ENCODE measurements around the gene NCAPH2.
A peak's percentile ranks its signal among the peaks of the same experiment; 100 is the strongest.

The NCAPH2 gene

DNA sequence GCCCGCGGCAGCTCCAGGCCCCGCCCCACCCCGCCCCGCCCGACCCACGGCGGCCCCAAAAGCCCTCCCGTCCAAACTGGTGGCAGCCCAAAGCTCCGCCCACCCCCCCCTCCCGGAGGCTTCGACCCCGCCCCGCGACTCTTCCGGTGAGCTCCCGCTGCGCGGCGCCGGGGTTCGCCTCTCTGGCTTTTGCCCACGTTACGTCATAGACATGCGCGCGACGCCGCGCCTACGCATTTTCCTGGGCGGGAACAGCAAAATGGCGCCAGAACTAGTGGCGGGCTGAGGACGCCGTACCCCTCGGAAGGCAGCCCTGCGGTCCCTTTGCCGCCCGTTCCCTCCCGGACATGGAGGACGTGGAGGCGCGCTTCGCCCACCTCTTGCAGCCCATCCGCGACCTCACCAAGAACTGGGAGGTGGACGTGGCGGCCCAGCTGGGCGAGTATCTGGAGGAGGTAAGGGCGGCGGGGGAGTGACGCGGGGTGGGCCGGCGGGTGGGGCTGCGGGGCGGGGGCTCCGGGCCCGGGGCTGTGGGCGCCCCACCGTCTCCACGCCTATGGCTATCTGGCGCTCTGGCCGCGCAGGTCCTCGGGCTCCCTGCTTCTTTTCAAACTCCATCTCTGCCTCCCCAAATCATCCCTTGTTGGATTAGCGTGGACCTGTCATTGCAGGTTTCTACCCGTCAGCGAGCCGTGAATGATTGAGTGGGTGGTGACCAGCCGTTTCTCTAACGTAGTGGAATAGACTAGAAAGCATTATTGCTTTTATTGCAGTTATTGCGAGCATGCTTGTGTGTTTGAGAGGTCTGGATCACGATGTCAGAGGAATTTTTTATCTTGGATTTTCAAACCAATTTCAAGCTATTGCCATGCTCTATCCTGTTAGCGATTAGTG lies at the start of gene NCAPH2:
TSS of gene NCAPH2 (plus strand) at position 234 of the 894 bp plus-strand sequence. CDS start at position 348, 114 bp downstream.
- peak; percentile 93 to 94 for DNase-seq (ENCODE audit: low read depth in 2 of 2)

DNA sequence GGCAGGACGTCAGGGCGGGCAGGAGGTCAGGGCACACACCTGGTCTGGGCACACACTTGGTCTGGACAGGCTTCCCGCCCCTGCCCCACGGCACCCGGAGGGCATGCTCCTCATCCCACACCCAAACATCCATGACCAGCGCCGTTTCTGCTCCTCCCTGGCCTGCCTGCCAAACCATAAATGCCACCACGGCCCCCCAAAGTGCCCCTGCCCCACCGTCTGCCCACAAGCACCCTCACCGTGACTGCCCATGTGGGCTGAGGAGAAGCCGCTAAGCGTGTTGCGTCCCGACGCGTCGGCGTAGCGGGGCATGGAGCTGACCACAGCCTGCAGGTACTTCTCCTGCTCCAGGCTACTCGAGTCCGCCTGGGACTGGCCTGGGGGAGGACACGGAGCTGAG lies 49.0 kb upstream of the NCAPH2 start:
- DNase-seq (ENCODE audit: low read depth in 2 of 2) = no peak

DNA sequence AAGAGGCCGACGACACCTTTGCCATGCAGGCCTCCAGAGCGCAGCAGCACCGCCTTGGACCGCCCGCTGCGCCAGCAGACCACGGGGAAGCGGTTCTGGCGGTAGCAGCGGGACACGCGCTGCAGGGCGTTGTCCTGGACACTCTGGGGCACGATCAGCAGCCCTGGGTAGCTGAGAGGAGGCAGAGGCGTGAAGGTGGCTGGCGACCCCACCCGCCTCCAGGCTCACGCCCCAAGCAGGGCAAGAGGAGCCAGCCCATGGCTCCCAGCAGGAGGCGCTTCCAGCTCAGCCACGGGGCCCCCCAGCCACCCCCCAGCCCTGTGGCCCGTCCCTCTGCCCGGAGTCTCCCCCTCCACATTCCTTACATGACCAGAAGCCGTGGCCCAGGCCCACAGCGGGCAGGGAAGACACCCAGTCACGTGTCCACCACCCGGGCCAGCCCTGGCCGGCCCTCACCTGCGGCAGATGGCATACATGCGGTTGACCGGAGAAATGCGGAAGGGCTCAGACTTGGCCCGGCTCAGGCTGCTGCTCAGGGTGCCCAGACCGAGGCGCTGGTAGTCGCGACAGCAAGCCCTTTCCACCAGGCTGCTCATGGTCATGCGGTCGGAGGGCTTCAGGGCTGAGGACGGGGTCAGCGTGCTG lies 48.4 kb upstream of the NCAPH2 start:
- no peak for DNase-seq (ENCODE audit: low read depth in 2 of 2)

DNA sequence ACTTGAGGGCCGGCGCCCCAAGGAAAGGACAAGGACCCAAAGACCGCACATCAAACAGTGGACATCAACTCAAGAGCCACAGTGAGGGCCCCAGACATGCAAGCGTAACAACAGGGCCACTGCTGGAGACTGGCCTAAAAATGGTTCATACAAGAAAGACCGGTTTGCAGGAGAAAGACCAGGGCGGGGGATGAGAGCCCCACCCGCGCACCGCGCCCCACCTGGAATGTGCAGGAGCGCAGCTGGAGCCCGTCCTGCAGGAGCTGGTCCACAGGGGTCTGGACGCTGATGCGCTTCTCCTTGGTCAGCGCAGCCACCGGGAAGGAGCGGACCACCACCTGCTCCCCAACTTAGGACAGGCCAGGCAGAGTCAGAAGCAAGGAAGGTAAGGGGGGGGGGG lies 47.1 kb upstream of the NCAPH2 start:
- no peak for DNase-seq (ENCODE audit: low read depth in 2 of 2)

DNA sequence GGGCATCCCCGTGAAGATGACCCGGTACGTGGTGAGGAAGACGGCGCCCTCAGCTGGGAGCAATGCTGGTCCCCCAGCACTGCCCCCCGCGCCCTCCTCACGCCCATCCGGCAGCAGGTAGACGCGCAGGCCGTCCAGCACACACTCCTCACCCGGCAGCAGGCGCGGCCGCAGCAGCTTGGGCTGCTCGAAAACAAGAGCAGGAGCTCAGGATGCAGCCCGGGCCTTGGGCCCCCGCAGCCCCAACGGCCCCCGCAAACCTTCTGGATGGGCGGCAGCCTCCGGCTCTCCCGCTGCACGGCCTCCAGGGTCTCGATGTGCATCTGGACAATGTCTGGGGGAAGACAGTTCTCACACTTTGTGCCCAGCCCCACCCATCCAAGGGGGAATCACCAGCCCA lies 46.5 kb upstream of the NCAPH2 start:
- no peak for DNase-seq (ENCODE audit: low read depth in 2 of 2)

DNA sequence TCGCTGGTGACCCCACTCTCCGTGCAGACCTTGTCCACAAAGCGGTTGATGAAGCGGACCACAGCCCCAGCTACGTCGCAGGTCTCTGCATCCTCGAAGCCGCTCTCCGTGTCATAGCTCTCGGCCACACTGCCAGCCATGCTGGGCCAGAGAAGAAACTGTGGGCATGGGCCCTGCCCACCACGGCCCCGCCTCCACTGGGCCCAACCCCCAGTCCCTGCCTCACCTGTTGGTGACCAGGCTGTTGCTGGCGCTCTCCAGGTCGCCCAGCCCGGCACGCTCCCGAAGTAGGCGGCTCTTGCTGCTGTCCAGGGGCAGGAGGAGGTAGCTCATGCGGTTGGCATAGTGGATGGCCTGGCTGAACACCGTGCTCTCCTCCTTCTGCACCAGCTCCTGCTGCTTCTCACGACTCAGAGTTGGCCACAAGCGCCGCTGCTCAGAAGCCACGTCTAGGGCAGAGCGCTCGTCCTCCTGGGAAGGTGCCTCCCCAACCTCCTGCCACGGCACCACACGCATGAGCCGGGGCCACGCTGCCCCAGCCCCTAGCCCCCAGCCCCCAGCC lies 46.0 kb upstream of the NCAPH2 start:
- DNase-seq (ENCODE audit: low read depth in 2 of 2) = no peak

DNA sequence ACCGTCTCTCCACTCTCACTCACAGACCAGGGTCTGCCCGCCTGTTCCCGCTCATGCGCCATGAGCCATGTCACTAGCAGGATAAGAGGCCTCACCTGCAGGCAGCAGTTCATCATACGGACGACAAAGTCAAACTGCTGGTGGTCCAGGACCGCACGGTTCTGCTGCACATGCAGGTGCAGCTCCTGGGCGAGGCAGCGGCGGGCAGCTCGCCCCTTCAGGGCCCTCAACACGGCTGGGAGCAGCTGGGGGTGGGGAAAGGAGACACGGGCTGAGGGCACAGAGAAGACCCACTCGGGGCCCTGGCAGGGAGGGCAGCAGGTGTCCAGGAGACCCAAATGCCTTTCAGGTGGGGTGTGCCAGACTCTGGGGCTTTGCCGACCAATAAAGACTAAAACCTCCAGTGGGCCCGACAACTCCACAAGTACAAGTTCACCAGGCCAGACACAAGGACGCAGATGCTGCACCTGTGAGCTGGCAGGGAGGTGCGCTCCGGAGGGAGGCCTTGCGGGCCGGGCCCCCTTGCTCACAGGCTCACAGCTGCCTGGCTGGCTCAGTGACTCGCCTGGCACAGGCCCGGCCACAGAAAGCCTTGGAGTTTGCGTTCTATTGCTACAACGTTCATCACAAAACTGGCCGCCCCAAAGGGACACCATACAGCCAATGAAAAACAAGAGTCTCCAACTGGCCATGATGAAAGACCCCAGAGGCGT lies 44.7 kb upstream of the NCAPH2 start:
- no peak for DNase-seq (ENCODE audit: low read depth in 2 of 2)

DNA sequence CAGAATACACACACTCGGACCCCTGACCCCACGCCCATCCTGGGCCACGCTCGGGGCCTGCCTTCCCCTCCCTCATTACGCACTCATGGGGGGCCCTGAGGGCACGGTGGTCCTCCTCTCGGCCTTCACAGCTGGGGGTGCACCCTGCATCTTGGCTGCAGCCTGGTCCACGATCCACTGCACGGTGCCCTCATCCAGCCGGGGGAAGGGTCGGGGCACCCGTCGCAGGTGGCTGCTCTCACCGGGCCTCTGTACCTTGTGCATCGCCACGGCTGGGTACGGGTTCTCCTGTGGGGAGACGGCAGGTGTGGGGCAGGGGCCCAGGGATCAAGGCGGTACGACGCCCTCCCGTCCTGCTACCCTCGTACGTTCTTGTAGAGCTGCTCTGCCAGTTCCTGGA lies 43.6 kb upstream of the NCAPH2 start:
- DNase-seq (ENCODE audit: low read depth in 2 of 2) = no peak

DNA sequence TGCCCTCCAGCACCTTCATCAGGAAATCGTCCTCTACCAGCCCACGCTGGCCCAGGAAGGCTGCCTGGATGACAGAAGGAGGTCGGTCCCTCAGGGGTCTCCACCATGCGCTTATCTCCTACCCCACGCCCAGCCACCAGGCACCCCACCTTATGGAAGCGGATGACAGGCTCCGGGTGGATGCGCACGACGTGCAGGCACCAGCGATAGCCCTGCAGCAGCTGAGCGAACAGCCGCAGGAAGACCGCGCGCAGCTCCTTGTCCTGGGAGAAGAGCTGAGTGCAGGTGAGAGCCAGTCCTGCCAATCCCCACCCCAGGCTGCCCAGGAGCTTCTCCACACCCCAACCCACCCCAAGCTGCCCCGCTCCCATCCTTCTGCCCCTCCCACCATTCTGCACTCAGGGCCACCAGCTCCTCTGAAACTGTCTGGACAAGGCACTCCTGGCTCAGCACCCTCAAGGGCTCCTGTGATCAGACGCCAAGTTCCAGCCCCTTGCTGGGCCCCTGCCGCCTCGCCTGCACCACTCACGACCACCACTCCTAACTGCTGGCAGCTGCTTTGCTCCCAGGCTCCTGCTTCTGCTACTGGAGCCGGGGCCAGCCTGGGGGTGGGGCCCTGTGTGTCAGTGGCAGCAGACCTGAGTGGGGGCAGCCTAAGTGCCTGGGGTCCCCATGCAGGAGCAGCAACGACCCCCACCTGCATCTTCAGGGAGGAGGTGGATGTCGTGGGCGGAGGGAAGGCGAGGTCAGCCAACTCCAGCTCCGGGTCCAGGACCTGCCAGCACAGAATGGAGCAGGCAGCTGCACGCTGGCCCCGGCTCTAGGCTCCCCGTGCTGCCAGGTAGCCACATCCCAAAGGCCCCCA lies 42.7 kb upstream of the NCAPH2 start:
- DNase-seq (ENCODE audit: low read depth in 2 of 2) = no peak

DNA sequence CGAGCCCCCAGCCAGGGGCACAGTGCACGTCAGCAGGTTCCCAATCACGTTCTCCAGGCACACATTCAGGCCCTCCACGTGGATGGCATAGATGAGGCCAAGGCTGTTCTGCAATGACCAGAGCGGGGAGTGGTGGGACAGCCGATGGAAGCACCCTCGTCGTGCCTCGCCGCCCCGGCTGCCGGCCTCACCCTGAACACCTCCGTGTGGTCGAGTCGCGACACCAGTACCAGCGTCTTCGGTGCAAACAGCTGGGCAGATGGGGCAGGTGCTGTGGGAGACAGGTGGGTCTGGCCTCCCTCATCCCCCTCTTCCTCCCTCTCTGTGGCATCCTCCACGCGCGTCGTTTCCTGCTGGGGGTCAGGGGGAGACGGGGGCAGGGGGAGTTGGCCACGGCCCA lies 40.7 kb upstream of the NCAPH2 start:
- DNase-seq (ENCODE audit: low read depth in 2 of 2) = no peak

DNA sequence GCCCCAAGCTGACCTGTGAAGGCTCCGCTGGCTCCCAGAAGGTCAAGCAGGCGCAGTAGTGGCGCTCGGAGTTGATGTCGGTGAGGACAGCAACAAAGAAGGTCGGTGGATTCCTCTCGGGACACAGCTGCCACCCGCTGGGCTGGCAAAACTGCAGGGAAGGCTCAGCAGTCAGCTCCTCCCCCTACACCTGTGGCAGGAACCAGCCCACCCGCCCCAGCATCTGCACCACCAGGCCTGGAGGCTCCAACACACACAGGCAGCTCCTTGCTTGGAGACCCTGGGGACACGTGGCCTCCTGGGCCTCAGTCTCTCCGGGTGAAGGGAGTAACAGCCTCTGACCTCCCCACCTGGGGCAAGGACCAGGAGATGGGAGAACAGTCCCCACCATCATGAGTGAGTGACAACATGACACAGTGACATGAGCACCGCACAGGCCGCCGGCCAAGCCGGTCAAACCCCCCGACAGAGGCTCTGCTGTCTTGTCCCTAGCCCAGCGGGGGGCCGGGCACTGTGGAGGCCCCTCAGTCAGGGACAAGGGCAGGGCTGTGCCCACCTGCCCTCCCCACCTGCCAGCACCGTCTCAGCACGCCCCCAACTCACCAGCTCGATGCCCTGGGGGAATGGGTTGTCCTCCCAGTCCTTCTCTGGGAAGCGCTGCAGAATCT lies 40.1 kb upstream of the NCAPH2 start:
- DNase-seq (ENCODE audit: low read depth in 2 of 2) = no peak

DNA sequence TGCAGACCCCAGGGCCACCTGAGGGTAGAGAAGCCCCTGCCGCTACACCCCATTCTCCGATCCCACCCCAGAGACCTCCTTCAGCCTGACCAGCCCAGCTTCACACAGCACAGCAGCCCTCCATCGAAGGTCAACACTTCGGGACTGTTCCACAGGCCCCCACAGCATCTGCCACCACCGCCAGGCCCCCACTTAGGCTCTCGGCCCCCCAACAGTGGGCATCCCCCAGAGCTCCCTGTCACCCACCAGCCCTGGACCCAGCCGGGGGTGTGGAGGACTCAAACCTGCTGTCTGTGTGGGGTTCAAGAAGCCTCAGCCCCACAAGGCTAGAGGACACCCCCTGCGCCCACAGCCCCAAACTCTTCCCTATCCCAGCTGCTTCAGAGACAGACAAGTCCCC lies 39.4 kb upstream of the NCAPH2 start:
- DNase-seq (ENCODE audit: low read depth in 2 of 2) = no peak

DNA sequence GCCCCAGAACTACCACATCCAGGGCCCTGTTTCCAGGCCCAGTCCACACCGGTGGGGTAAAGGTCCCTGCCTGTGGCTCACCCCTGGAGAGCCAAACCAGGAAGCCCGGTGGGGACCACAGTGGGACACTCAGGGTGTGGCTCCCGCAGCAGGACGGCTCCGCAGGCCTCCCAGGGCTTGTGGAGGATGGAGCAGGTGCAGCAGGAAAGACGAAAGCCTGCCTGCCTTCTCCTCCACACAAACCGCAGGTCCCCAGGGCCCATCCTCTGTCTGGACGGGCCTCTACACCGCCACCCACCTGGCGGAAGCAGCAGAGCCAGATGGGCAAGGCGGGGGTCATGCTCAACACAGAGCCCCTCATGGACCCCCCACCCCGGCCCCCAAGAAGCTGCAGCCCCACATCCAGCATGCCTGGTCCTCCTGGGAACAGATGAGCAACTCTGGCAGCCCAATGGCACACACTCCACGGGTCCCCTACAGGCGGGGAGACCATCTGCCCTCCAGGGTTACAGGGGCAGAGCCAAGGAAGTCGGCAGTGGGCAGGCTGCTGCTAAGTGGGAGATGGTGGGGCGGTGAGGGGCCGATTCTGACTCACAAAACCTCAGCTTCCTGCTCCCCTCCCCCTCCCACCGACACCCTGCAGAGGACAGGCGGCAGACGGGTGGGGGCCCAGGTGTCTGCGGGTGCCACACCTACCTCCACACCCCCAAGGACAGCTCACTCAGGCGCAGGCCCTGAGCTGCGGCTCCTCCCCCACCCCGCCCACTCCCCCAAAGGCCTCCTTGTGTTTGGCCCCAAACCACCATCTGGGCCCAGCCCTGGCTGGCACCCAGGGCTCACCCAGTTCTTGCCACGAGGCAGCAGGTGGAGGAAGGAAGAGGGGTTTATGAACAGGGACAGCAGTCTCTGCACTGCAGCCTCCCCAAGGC lies 38.4 kb upstream of the NCAPH2 start:
- no peak for DNase-seq (ENCODE audit: low read depth in 2 of 2)

DNA sequence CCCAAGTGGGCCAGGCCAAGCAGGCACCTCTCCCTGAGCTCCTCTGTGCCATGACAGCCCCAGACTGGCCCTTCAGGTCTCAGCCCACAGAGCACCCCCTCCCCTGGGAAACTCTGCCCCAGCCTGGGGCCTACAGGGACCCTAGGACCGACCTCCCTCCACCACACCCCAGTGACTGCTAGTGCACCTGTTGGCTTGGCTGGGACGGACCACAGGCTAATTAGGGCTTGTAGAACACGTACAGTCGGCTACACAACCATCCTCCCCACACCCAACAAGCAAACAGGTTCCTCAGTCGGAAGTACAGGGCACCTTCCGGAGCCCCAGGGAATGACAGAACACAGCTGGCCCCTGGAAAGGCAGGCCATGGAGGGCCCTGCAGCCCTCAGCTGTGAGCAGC lies 37.5 kb upstream of the NCAPH2 start:
- DNase-seq (ENCODE audit: low read depth in 2 of 2) = no peak

DNA sequence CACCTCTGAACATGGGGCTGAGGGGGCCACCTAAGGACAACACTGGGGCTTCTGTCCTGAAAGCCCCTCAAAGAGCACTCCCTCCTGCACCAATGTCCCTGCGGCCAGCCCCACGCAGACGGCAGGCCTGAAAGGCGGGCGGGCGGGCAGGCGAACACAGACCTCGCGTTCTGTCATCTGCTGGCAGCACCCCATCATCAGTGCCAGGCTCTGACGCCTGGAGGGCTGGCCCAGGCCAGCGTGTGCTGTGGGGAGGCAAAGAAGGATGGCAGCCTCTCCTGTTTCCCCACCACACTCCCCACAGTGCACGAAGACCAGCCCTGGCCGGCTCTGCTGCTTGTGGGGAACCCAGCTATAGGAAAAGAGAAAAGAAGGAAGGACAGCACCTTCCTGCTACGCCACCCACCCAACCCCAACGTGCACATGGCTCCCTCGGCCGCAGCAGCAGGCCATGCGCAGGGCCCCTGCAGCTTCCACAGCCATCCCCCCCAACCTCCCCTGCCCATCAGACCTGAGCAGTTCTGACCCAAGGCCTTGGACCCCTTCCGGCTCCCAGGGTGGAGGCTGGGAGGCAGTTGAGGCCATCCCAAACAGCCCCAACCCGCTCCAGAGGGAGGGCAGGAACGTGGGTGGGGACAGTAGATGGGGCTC lies 36.7 kb upstream of the NCAPH2 start:
- no peak for DNase-seq (ENCODE audit: low read depth in 2 of 2)

DNA sequence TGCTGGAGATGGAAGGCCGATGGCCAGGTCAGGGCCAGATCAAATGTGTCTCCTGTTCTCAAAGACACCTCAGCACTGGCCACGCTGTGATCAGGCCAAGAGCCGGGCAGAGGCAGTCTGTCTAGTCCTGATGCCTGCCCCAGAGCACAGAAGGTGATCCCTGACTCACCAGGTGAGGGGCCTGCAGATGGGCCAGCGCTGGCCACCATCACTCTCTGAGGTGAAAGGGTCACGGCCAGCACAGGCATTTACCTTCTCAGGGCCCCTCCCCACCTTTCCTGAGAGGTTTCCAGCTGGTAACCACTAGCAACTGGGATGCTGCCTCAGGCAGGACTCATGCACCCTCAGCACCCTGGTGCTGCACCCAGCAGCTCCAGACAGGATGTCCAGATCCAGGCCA lies 36.1 kb upstream of the NCAPH2 start:
- DNase-seq (ENCODE audit: low read depth in 2 of 2) = no peak

DNA sequence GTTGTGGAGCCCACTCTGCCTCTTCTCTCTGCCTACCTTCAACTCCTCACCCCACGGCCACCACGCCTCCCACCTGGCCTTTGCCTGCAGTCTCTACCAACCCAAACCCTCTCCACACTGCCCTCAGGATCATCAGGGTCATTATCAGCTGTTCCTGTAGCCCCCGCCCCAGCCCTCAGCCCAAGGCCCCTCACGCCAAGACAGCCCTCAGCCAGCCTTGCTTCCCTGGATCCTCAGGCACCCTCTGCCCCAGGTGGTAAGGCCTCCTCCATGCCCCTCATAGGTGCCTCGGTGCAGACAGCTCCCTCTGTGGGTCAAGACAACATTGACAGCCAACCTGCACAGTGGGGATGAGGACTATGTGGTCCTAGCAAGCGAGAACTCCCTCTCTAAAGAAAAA lies 34.9 kb upstream of the NCAPH2 start:
- DNase-seq (ENCODE audit: low read depth in 2 of 2) = no peak

DNA sequence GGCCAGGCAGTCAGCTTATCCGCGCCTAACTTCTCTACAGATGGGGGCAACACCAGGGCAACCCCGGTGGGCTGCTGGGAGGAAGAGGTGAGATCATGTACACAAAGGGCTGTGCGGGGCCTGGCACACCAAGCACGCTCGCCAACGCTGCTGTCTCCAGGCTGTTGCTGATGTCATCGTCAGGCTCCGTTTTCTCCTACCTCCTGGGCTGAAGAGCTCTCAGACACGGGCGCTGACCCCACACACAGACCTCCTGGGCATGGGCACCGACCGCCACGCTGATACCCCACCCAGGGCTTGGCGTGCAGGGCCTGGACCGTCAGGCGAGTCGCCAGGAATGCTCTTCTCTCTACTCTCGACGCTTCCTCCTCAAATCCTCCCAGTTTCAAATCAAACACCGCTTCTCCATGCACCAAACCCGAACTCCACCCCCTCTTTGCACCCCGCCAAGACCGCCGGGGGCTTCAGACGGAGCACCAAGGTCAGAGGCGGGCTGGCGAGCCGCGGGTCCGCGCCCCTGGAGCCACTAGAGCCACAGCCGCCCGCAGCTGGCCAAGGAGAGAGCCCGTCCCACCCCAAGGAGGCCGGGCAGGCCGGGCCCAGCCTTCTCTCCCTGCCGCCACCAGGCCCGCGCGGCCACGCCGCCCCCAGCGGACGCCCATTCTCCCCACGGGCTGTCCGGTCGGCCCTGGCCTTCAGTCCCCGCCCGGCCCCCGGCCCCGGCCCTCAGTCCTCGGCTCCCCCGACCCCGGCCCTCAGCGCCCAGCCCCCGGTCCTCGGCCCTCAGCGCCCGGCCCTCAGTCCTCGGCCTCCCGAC lies 34.0 kb upstream of the NCAPH2 start:
- DNase-seq (ENCODE audit: low read depth in 2 of 2) = no peak
